Dedifferentiated amniotic fluid mesenchymal stem cell (primary cell): ENCODE data around the gene SESN1.

Experiments used
- DNase-seq: peaks from one replicate; pipeline ENCODE4 v3.0.0-alpha.2; 2016; ENCODE audit errors: extremely low spot score

SESN1 gene

GRCh38 chr6:108937170-108937569, 157.5 kb downstream of the SESN1 start:
- no peak for DNase-seq
